GM12873 (cell line): ENCODE results near the gene ACOX3.

Experiments
- TF ChIP-seq, protein P1 (sequence below): IDR thresholded peaks from 2 replicates; pipeline ENCODE4 v1.5.1; 2012; ENCODE audit warnings: low read depth, mild to moderate bottlenecking, moderate library complexity, low read length, control low read depth; ENCODE audit not compliant: insufficient read depth; ENCODE audit errors: missing control alignments

ACOX3 gene

DNA sequence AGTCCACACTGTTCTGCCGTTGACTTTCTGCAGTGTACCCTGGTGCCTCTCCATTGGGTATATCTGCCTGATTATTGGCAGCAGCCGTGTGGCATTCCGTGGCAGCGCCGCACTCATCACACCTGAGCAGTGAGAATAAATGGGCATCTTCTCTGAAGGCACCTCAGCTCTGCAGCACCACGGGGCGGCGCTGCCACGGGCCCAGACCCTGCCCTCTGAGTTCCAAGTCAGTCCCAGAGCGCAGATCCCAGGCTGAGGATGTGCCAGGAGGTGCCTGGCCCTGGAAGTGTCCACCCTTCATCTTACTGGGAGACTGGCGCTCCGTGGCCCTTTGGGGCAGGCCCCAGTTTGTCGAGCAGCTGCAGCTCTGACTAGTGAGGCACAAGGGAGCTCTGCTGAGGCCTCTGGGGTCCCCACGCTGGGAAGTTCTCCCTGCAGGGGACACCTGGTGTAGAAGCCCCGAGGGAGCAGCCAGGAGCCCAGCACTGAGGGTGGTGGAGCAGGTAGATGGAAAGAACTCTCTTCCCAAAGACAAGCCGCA lies 36.6 kb upstream of the ACOX3 start:
- TF ChIP-seq, protein P1, sequence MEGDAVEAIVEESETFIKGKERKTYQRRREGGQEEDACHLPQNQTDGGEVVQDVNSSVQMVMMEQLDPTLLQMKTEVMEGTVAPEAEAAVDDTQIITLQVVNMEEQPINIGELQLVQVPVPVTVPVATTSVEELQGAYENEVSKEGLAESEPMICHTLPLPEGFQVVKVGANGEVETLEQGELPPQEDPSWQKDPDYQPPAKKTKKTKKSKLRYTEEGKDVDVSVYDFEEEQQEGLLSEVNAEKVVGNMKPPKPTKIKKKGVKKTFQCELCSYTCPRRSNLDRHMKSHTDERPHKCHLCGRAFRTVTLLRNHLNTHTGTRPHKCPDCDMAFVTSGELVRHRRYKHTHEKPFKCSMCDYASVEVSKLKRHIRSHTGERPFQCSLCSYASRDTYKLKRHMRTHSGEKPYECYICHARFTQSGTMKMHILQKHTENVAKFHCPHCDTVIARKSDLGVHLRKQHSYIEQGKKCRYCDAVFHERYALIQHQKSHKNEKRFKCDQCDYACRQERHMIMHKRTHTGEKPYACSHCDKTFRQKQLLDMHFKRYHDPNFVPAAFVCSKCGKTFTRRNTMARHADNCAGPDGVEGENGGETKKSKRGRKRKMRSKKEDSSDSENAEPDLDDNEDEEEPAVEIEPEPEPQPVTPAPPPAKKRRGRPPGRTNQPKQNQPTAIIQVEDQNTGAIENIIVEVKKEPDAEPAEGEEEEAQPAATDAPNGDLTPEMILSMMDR = no peak

DNA sequence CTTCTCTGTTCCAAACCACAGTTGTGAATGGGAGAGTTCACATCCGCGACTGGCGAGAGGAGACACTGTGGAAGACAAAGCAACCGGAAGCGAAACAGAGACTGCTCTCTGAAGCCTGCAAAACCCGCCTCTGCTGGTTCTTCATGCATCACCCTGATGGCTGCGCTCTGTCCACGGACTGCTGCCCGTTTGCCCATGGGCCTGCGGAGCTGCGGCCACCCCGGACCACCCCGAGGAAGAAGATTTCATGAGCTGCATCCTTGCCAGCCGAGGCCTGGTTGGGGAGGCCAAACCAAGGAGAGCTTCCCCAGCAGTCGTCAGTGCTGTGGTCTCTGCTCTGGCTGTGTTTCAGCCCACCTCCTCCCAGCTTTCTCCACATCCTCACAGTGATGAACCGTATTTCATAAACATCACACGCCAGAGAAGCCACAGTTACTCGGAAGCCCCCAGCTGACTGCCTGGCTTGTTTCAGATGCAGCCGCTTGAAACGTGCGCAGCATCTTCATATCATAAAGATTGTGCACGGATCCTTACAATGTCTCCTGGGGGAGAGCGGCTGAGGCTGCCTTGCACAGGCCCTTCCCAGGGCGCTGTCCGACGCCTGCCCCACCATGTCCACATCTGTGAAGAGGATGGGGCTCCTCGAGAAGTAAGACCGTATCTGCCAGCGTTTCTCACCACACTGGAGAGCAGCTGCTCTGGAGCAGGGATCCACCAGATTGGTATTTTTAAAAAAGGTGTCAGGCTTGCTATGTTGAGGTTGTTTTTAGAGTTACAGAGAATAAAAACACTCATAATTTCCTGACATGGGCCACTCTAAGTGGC lies 35.4 kb upstream of the ACOX3 start:
- TF ChIP-seq, protein P1 = no peak

DNA sequence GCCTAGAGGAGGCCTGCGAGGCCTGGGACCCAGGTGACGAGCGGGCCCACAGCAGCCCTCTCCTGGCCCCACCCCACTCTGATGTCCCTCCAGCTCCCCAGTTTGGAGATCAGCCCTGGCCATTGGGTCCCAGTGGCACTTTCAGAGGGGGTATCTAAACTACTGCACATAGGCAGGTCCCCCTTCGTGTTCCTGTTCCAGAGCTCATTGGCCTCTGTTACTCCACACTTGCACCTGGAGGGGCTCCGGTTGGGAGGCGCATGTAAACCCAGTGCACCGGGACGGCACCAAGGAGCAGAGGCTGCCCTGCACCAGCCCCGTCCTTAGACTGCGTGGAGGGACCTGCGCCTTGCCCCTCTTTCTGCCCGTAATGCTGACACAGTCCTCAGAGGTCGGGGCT lies 34.3 kb upstream of the ACOX3 start:
- TF ChIP-seq, protein P1 = no peak

DNA sequence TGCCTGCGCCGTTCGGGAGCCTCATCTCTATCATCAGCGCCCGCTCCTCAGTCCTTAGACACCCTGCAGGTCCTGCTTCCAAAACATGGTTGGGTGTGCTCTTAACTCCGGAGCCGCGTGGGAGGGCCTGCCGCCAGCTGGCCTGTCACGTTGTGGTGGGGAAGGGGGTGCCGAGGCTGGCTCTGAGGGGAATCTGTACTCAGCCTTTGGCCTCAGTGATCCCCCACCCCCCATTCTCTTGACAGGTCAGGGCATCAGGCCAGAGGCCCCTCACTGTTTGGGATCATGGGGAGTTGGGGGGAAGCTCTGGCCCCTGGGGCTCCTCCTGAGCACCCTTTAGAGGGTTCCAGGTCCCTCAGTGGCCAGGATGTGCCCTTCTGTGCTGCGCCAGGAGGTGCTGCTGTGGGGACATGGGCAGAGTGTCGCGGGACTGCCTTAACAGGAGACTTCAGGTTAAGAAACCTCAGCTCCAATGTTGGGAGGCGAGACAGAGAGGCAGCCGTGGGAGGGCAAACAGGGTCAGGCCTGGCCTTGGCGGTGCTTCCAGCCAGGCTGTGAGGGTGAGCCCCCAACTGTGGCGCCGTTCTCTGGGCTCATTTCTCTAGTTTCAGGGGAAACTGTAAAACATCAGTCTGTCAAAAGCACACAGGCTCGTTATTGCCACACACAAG lies 33.5 kb upstream of the ACOX3 start:
- TF ChIP-seq, protein P1 = no peak

DNA sequence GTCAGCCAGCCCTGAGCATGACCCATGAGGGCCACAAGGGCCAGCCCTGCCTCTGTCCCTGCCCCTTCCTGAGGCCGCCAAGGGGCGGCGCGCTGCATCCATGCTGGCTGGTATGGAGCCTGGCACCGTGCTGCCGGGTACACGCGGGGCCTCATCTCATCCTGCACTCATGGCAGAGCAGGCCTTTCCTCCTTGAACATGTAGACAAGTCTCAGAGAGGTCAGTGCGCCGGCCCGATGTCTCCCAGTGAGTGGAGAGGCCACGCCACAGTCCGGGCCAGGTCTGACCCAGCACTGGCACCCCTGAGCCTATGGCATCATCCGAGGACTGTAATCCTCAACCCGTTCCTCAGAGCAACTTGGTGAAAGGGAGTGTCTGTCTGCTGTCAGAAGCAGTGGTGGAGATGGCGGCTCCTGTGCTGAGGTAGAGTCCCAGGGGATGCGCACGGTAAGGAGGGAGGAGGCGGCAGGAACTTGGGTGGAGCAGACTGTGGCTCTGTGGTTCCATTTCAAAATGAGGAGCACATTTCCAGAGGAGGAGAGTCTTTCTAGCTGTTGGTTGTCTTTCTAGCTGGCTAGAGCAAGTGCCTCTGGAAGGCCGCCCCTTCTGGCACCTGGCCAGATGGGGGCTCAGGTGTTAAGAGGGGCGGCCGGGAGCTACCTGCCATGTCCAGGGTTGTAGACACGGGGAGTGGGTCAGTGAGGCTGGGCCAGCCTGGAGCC lies 32.8 kb upstream of the ACOX3 start:
- TF ChIP-seq, protein P1 = no peak

DNA sequence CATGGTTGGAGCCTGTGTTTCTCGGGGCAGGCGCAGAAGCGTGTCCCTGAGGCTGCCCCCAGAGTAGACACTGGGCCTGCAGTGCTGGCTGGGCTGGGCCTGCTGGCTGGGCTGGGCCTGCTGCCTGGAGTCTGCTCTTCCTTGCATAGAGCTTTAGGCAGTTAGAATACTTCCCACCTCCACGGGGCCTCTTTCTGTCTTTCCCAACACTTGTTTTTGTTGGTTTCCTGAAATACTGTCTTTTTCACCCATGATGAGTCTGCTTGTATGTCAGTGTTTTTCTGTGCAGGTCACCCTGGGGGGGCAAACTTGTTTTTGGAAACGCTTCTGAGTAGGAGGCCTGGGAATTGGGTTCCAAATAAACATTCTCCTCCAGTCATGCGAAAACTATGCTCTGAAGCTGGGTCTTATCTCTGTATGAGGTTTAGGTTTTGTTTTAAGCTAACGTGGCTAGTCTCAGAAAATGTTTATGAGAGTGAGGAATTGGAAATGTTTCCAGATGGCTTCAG lies 32.2 kb upstream of the ACOX3 start:
- TF ChIP-seq, protein P1 = no peak
